Liver (tissue), 3 donors: Measurements from ENCODE around the gene TBC1D16.

Experiments used
- CTCF ChIP-seq: fragments of 150-350 bp; IDR thresholded peaks from 2 replicates; pipeline ENCODE4 v1.5.1; 2017; ENCODE audit warnings: improper control_type of control experiment, low read depth, low read length; ENCODE audit not compliant: missing input control
- EGR1 ChIP-seq, 2 donors: IDR thresholded peaks; 2 replicates each; pipeline ENCODE4 v1.6.1; 2016 to 2018; ENCODE audit warnings: antibody characterized with exemption in 2 of 2, low read depth in 2 of 2
- donor health status: healthy.
- donor health status: healthy.

GRCh38 chr17:79913896-79914812 lies 121.5 kb downstream of the TBC1D16 start:
- TF ChIP-seq CTCF = no peak
- no peak for TF ChIP-seq EGR1 (IDR thresholded peaks at IDR 0.05; ENCODE audit: low read depth in 2 of 2)
